GM12864 (cell line): ENCODE measurements around the gene TRIM61.

ENCODE experiments used
- DNase-seq: peaks from one replicate; pipeline ENCODE4 v3.0.0-alpha.2; 2011; ENCODE audit warnings: low read depth
- H3K4me3 ChIP-seq: 2 replicates; pipeline ENCODE4 v1.5.1; 2011; ENCODE audit warnings: mild to moderate bottlenecking, low read depth, low read length, control low read depth
- TF ChIP-seq, protein P1 (sequence below): IDR thresholded peaks from 2 replicates; pipeline ENCODE4 v1.5.1; 2011; ENCODE audit warnings: low read depth, mild to moderate bottlenecking, moderate library complexity, low read length, control low read depth, inconsistent platforms; ENCODE audit errors: missing control alignments

TRIM61 gene

DNA sequence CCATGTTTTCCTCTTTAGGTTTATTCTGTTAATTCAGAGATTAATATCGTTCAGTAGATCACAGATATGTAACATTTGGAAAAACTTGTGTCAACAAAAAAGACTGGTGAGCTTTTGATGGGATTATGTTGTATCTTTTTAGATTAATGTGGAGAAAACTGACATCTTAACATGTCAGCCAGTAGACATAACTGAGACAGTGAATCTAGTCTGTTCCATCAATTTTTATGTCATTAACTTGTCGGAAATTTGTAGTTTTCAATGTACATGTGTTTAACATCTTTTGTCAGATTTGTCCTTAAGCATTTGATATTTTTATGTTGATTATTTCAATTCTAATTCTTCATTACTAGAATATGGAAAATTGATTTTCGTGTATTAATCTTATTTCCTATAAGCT, 58.5 kb downstream of the TRIM61 start:
- H3K4me3 ChIP-seq, result no peak overlapping the region
- TF ChIP-seq, protein P1, sequence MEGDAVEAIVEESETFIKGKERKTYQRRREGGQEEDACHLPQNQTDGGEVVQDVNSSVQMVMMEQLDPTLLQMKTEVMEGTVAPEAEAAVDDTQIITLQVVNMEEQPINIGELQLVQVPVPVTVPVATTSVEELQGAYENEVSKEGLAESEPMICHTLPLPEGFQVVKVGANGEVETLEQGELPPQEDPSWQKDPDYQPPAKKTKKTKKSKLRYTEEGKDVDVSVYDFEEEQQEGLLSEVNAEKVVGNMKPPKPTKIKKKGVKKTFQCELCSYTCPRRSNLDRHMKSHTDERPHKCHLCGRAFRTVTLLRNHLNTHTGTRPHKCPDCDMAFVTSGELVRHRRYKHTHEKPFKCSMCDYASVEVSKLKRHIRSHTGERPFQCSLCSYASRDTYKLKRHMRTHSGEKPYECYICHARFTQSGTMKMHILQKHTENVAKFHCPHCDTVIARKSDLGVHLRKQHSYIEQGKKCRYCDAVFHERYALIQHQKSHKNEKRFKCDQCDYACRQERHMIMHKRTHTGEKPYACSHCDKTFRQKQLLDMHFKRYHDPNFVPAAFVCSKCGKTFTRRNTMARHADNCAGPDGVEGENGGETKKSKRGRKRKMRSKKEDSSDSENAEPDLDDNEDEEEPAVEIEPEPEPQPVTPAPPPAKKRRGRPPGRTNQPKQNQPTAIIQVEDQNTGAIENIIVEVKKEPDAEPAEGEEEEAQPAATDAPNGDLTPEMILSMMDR, result no peak
- no peak for DNase-seq
